Activated CD8-positive, alpha-beta memory T cell treated with anti-CD3 and anti-CD28 coated beads for 48 hours (primary cell): ENCODE results near the gene MRPL49.

Experiments used
- DNase-seq, 3 experiments: peaks; one replicate each; pipeline ENCODE4 v3.0.0-alpha.2; 2020; ENCODE audit warnings: low read depth in 2 of 3, low spot score in 2 of 3

Gene MRPL49

DNA sequence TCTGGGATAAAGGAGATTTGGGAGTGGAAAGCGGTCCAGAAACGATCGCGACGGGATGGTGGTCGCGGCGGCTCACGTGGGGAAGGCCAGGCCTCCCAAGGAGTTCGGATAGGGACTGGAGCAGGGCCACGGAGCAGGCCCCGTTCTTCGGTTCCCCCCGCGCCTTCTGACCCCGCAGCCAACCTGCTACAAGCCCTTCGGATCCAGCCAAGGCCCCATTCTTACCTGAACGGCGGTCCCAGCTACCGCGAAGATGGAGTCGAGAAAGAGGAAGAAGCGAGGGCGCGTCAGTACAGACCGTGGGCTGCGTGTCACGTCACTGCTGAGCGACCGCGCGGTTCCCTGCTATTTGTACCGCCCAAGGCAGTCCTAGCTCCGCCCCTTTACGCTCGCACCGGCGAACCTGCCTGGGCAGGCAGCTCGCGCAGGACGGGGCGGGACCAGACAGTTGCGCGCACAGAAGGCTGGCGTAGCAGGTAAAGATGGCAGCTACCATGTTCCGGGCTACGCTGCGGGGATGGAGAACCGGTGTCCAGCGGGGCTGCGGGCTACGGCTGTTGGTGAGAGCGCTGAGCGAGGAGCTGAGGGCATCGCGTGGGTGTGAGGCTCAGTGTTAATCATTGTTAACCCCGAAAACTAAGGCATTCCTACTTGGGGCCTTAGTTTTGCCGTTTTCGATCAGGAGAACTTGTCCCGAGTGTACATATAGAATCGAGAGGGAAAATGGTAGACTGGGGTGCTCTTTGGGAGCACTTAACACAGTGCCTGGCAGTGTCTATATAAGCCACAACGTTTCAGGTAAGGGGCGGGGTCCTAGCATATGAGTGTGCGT is at the start of gene MRPL49, which contains the start of gene FAU:
Gene MRPL49, plus strand, starts transcription at position 457 of the 832 bp plus-strand sequence. Its CDS starts 26 bp downstream, at position 483.
Gene FAU, minus strand, starts transcription at position 270 of the 832 bp plus-strand sequence. CDS start 321 bp downstream, outside the sequence.
- peak; percentile 92 to 96 (median 94) for DNase-seq

GRCh38 chr11:65072631-65072966 is 49.5 kb upstream of the MRPL49 start:
- no peak for DNase-seq

DNA sequence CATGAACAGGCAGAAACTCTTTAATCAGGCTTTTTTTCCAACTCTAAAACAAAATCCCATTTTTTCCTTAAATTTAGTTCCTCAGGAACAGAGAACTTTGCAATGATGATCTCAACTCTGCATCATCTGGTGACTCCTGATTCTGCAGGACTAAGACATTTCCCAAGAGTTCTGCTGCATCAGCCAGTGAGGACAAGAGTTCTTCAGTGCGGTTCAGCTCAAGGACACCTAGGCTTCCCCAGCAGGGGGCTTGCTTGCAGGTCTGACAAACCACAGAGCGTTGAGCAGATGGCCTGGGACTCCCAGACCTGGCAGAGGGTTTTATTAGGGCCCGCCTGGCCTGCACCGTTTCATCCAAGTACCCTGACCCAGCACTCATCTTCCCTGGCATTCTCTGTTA is 44.7 kb upstream of the MRPL49 start:
- DNase-seq = no peak

DNA sequence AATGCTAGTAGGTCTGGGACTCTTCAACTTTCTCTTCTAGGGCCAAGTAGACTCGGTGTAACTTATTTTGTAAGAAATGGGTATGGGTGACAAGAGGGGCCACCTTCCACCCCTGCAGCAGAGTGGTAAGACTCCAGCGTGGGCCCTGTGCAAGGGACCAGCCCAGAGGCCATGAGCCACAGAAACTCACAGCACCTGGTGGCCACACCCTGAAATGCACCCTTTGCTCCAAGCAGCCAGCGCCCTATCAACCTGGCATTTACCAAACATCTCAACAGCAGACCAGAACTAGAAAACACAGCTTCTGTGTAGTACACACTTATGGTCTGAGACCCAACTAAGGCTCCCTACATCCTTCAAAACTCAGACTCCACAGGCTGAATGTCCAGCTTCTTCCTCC is 44.0 kb upstream of the MRPL49 start:
- DNase-seq = no peak

- no peak for DNase-seq
Observed at GRCh38 chr11:65078786-65079342, 43.3 kb upstream of the MRPL49 start.

GRCh38 chr11:65083134-65083833 is 38.8 kb upstream of the MRPL49 start:
- no peak for DNase-seq

DNA sequence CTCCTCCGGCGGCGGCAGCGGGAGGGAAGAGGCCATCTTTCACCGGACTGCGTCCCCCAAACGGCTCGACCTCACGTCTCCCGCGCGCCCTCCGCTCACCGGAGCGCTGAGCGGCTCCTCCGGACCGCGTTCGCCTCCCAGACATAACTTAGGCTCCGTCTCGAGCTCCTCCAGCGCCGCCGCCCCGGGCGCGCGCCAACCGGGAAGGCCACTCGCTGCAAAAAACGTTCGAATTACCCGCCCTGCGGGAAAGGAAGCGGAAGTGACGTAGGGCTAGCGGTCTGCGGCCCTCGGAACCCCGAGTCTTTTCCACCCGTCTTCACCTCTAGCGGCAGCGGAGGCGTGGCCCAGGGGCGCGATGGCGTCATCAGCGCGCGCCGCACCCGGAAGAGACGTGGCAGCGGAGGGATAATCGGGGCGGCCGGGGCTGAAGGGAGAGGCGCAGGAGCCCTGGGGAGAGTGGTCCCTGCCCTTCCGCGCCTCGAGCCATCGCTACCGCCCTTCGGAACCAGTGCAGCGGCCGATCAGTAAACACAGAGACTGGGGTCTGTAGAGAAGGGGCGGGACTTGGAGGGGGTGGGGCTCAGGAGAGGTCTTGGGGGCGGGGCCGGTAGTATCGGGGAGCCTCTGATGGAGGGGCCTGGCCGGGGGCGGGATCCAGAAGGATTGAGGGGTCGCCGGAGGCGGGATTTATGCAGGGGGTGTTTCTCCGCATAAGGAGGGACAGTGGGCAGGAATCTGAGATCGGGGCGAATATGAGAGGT is 38.1 kb upstream of the MRPL49 start, which contains the start of the genes CDCA5 and ZFPL1:
Gene CDCA5, minus strand, starts transcription at position 207 of the 764 bp plus-strand sequence. Its CDS starts 62 bp downstream, at position 145.
Gene ZFPL1, plus strand, starts transcription at position 389 of the 764 bp plus-strand sequence. CDS start 477 bp downstream, outside the sequence.
- peak; percentile 96 to 98 (median 97) for DNase-seq

GRCh38 chr11:65084598-65085375 is 37.3 kb upstream of the MRPL49 start:
- no peak for DNase-seq

DNA sequence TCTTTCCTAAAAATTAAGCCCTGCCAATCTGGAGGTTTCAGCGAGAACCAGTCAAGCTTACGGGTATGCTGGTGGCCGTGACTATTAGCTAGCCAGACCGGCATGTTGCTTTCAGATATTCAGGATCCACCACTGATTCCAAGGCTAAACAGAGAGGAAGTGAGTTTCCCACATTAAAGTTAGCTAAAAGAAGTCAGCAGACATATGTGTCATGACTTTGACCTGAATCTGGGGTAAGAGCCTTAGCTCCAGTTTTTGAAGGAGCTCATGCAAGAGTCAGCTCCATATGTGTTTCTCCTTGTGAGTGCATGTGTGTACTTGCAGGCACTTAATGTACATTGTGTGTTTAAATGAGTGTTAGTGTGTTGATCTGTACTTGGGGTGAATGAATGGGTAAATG is 36.7 kb upstream of the MRPL49 start:
- no peak for DNase-seq

- DNase-seq = no peak
Observed at GRCh38 chr11:65086809-65087208, 35.3 kb upstream of the MRPL49 start.

DNA sequence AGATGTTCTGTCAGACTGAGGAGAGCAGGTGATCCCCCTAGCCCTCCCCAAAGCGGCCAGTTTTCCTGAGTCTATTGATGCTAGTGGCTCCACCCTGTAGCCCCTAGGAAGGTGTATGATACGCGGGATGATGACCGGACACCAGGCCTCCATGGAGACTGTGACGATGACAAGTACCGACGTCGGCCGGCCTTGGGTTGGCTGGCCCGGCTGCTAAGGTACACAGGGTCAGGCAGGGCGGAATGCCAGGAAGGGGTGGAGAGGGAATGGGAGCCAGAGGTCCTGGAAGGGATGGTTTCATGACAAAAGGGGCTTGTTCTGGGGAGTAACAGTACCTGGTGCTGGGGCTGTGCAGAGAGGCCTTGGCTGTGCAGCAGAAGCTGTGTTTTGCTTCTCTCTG is 34.9 kb upstream of the MRPL49 start:
- DNase-seq = no peak

DNA sequence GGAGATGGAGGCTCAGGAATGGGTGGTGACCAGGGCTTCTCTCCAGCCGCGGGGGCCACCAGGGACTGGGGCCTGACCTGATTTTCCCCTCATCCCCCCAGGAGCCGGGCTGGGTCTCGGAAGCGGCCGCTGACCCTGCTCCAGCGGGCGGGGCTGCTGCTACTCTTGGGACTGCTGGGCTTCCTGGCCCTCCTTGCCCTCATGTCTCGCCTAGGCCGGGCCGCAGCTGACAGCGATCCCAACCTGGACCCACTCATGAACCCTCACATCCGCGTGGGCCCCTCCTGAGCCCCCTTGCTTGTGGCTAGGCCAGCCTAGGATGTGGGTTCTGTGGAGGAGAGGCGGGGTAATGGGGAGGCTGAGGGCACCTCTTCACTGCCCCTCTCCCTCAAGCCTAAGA is 34.3 kb upstream of the MRPL49 start:
- no peak for DNase-seq

GRCh38 chr11:65089621-65090020 is 32.5 kb upstream of the MRPL49 start:
- no peak for DNase-seq

- DNase-seq = no peak
Observed at GRCh38 chr11:65090628-65091027, 31.5 kb upstream of the MRPL49 start.

DNA sequence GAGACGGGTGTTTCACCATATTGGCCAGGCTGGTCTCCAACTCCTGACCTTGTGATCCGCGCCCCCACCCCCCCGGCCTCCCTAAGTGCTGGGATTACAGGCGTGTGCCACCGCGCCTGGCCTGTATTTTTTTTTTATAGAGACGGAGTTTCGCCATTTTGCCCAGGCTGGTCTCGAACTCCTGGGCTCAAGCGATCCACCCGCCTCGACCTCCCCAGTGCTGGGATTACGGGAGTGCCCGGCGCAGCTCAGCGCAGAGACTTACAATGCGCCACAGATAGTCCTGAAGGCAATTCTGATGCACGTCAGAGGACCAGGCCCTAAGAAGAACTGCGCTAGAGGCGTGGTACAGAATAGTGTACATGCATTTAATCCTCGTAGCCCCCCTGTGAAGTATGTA is 26.7 kb upstream of the MRPL49 start:
- DNase-seq = no peak

DNA sequence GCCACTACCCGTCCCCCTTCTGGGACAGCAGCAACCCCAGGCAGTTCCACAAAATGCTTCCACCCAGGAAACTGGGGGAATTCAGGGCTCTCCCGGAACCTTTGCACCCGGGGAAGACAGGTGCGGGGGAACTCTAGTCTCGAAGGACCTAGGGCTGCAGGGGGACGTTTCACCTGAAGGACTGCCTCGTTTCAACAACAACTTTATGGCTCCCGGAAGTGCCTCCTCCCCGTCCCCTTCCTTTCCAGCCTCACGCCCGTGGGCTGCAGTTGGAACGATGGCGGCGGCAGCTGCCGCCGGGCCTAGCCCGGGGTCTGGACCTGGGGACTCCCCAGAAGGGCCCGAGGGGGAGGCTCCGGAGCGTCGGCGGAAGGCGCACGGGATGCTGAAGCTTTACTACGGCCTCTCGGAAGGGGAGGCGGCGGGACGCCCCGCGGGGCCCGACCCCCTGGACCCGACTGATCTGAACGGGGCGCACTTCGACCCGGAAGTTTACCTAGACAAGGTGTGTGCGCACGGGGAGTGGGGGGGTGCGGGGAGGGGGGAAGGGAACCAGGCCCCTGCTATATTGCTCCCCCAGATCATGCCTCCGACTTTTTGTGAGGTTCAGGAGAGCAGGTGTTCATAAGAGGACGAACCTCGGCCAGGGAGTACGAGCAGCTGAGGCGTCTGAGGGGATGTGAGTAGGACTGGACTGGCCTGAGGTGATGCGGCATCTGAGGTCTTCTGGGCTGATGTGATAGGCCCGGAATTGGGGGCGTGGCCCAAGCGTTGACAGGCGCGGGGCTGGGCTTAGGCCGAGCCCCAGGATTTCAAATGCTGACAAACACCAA is 25.9 kb upstream of the MRPL49 start, which contains the start of gene VPS51:
Gene VPS51, plus strand, starts transcription at position 241 of the 833 bp plus-strand sequence. Its CDS starts 37 bp downstream, at position 278.
- DNase-seq = peak; percentile 60 to 73 (median 60)

- no peak for DNase-seq
Observed at GRCh38 chr11:65096926-65097325, 25.2 kb upstream of the MRPL49 start.

DNA sequence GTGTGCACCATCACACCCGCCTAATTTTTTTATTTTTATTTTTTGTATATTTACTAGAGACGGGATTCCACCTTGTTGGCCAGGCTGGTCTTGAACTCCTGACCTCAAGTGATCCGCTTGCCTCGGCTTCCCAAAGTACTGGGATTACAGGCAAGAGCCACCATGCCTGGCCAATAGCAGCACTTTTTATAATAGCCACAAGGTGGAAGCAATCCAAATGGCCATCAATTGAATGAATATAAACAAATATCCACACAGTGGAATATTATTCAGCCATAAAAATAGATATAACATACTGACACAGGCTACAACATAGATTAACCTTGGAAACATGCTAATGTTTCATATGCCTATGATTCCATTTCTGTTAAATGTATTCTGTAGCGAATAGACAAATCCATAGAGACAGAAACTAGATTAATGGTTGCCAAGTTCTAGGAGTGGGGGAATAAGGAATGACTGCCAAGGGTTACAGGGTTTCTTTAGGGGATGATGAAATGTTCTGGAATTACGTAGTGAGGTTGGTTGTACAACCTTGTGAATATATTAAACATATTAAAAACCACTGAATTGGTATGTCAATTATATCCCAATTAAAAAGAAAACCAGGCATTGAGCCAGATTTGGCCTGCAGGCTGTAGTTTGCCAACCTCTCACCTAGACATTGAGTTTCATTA is 21.3 kb upstream of the MRPL49 start:
- DNase-seq = no peak
